ENCODE data around the gene VDR.

The VDR gene

DNA sequence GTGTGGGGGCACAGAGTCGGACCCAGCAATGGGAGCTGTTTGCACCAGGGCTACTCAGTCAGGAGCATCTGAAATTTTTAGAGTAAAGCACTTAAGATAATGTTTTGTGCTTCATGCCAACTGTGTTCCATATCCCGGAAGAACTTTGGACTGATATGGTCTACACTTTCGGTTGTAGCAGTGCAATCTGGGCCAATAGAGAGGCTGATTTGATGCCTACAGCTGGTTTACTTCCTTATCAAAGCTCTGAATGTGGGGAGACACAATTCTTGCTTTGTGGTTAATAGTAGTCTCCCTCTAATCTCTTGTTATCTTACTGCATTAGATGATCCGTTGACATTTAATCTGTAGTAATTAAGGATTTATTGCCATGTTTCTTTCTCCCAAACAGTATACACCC, 7.8 kb upstream of the VDR start:
- no peak for DNase-seq (ENCODE audit: low spot score)
- ChIA-PET POLR2A (ENCODE audit: low non-redundant PET) (no interaction called here), CTCF (no interaction called here)
- no peak overlapping the region for H3K27ac ChIP-seq
- TF ChIP-seq, protein P1, sequence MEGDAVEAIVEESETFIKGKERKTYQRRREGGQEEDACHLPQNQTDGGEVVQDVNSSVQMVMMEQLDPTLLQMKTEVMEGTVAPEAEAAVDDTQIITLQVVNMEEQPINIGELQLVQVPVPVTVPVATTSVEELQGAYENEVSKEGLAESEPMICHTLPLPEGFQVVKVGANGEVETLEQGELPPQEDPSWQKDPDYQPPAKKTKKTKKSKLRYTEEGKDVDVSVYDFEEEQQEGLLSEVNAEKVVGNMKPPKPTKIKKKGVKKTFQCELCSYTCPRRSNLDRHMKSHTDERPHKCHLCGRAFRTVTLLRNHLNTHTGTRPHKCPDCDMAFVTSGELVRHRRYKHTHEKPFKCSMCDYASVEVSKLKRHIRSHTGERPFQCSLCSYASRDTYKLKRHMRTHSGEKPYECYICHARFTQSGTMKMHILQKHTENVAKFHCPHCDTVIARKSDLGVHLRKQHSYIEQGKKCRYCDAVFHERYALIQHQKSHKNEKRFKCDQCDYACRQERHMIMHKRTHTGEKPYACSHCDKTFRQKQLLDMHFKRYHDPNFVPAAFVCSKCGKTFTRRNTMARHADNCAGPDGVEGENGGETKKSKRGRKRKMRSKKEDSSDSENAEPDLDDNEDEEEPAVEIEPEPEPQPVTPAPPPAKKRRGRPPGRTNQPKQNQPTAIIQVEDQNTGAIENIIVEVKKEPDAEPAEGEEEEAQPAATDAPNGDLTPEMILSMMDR (conservative IDR thresholded peaks at IDR 0.05; ENCODE audit: low read depth) = no peak

GRCh38 chr12:47910981-47911380, 6.2 kb upstream of the VDR start:
- CTCF ChIA-PET = interaction anchor here (0.7 kb wide), 1 partner anchor 675 kb away, joined by 4 read pairs; no protein-coding TSS in a partner anchor
- POLR2A ChIA-PET (ENCODE audit: low non-redundant PET) = no interaction called here

GRCh38 chr12:47910486-47910885, 5.7 kb upstream of the VDR start:
- no peak for DNase-seq (ENCODE audit: low spot score)
- ChIA-PET CTCF (interaction anchor here (0.7 kb wide), 1 partner anchor 676 kb away, joined by 4 read pairs; no protein-coding TSS in a partner anchor), POLR2A (ENCODE audit: low non-redundant PET) (no interaction called here)
- no peak overlapping the region for H3K27ac ChIP-seq
- TF ChIP-seq, protein P1 (conservative IDR thresholded peaks at IDR 0.05; ENCODE audit: low read depth) = no peak

More at GRCh38 chr12:47910981-47911380, 6.2 kb upstream of the VDR start:
- no peak for DNase-seq (ENCODE audit: low spot score)
- H3K27ac ChIP-seq = no peak overlapping the region
- TF ChIP-seq, protein P1 (conservative IDR thresholded peaks at IDR 0.05; ENCODE audit: low read depth) = no peak

- TF ChIP-seq, protein P1 (conservative IDR thresholded peaks at IDR 0.05; ENCODE audit: low read depth) = no peak
- no peak for DNase-seq (ENCODE audit: low spot score)
- no peak overlapping the region for H3K27ac ChIP-seq
- POLR2A ChIA-PET (ENCODE audit: low non-redundant PET) = no interaction called here
- CTCF ChIA-PET = no interaction called here
Observed at GRCh38 chr12:47909839-47910465, 5.2 kb upstream of the VDR start.

DNA sequence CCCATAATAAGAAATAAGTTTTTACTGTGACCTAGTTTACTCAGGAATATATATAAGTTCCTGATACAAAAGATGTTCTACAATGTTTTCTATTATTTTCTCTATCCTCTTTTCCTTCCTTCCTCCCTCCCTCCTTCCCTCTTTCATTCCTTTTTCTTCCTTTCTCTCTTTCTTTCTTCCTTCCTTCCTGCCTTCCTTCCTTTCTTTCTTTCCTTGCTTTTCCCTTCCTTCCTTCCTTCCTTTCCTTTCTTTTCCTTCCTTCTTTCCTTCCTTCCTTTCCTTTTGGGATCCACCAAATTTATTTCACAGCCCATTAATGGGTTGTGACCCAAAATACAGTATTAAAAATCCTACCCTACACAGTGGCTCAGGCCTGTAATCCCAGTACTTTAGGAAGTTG, 3.9 kb upstream of the VDR start:
- no peak overlapping the region for H3K27ac ChIP-seq
- ChIA-PET CTCF (no interaction called here), POLR2A (ENCODE audit: low non-redundant PET) (no interaction called here)
- no peak for DNase-seq (ENCODE audit: low spot score)
- TF ChIP-seq, protein P1 (conservative IDR thresholded peaks at IDR 0.05; ENCODE audit: low read depth) = no peak

- ChIA-PET CTCF (no interaction called here), POLR2A (ENCODE audit: low non-redundant PET) (no interaction called here)
Observed at GRCh38 chr12:47907851-47908454, 3.2 kb upstream of the VDR start.

More at GRCh38 chr12:47907851-47908454, 3.2 kb upstream of the VDR start:
- no peak for DNase-seq (ENCODE audit: low spot score)
- no peak overlapping the region for H3K27ac ChIP-seq
- TF ChIP-seq, protein P1 (conservative IDR thresholded peaks at IDR 0.05; ENCODE audit: low read depth) = no peak
